HCT116 (cell line): ENCODE data around the gene RPL35. TPM values are rescaled to one million over a fixed set of nuclear protein-coding genes. Genes with fewer than 3 reads are reported as not detected.

Experiments used
- ATAC-seq: fragments of 200-7000 bp; cut with Tn5 transposase; 2 replicates; pipeline ENCODE4 v1.9.1; 2020; ENCODE audit warnings: mild to moderate bottlenecking, moderate library complexity
- BruUV-seq: library from RNA; stranded (reverse); fragments of 400-500 nt; replicated peaks from 2 replicates; lab custom pipeline; 2021; lab: Mats Ljungman, UMichigan
- CTCF ChIA-PET: fragments of 300-600 bp; sonication (Branson Sonifier 250); formaldehyde crosslinking; loops from one replicate; lab custom pipeline; 2021; ENCODE audit warnings: antibody characterized with exemption; lab: Charles Lee
- POLR2A ChIA-PET: fragments of 300-600, 350-600 bp; sonication (Branson Sonifier 250); formaldehyde crosslinking; loops from one replicate; lab custom pipeline; 2021; ENCODE audit warnings: antibody characterized with exemption; lab: Charles Lee
- RAD21 ChIA-PET, 2 experiments: fragments of 300-600 bp; sonication (Branson Sonifier 250); formaldehyde crosslinking; loops; one replicate each; lab custom pipeline; 2023; ENCODE audit warnings: low total read pairs in 2 of 2; ENCODE audit not compliant: uncharacterized antibody in 2 of 2, unreplicated experiment in 2 of 2, low non-redundant PET in 1 of 2; lab: Charles Lee
- DNase-seq: peaks from one replicate; pipeline ENCODE4 v3.0.0-alpha.2; 2010; ENCODE audit warnings: low read depth, low spot score
- H2AFZ ChIP-seq: fragments of 200-600 bp; shearing (Covaris generic), sonication (generic); 2 replicates; pipeline ENCODE4 v1.6.1; 2017; ENCODE audit warnings: low read depth, mixed run types, mixed read lengths, antibody characterized with exemption, low read length; ENCODE audit not compliant: poor library complexity, severe bottlenecking
- H3K27ac ChIP-seq: 2 replicates; pipeline ENCODE4 v1.5.1; 2012; ENCODE audit warnings: low read depth, low read length
- H3K27me3 ChIP-seq: fragments of 200-600 bp; sonication (generic); 2 replicates; pipeline ENCODE4 v1.6.1; 2016; ENCODE audit warnings: mixed run types, low read length, mixed read lengths; ENCODE audit not compliant: insufficient read depth
- H3K36me3 ChIP-seq, 2 experiments: fragments of 200-500 bp in 1 of 2; fragments of 200-600 bp in 1 of 2; sonication (Bioruptor generic) in 1 of 2; sonication (generic) in 1 of 2; 2 replicates each; pipeline versions ENCODE4 v1.5.1 to v1.6.1; 2014 to 2016; ENCODE audit warnings: low read length in 2 of 2, inconsistent platforms in 1 of 2, mixed read lengths in 1 of 2, mixed run types in 1 of 2; ENCODE audit not compliant: insufficient read depth in 2 of 2, control insufficient read depth in 1 of 2
- H3K4me1 ChIP-seq, 2 experiments: fragments of 200-600 bp in 1 of 2; sonication (generic) in 1 of 2; 2 replicates each; pipeline versions ENCODE4 v1.5.1 to v1.6.1; 2012 to 2017; ENCODE audit warnings: low read length in 2 of 2, inconsistent platforms in 1 of 2, mild to moderate bottlenecking in 1 of 2, mixed read lengths in 1 of 2, mixed run types in 1 of 2, moderate library complexity in 1 of 2; ENCODE audit not compliant: insufficient read depth in 2 of 2, control insufficient read depth in 1 of 2
- H3K4me2 ChIP-seq: fragments of 200-600 bp; sonication (generic); 2 replicates; pipeline ENCODE4 v1.6.1; 2017; ENCODE audit warnings: mixed run types, low read length, mixed read lengths
- H3K4me3 ChIP-seq, 2 experiments: fragments of 200-600 bp in 1 of 2; sonication (generic) in 1 of 2; replicated peaks in 1 of 2; 2 replicates each; pipeline ENCODE4 v1.5.1; 2011 to 2016; ENCODE audit warnings: low read length in 2 of 2, control low read depth in 1 of 2, low read depth in 1 of 2, mild to moderate bottlenecking in 1 of 2, mixed read lengths in 1 of 2, mixed run types in 1 of 2
- H3K79me2 ChIP-seq: fragments of 200-600 bp; sonication (generic); 2 replicates; pipeline ENCODE4 v1.6.1; 2017; ENCODE audit warnings: mild to moderate bottlenecking, mixed run types, low read length, moderate library complexity, mixed read lengths; ENCODE audit not compliant: insufficient read depth
- H3K9ac ChIP-seq: fragments of 200-600 bp; sonication (generic); 2 replicates; pipeline ENCODE4 v1.6.1; 2016; ENCODE audit warnings: low read length, mixed read lengths
- H3K9me2 ChIP-seq: fragments of 200-600 bp; sonication (generic), shearing (Covaris generic); 2 replicates; pipeline ENCODE4 v1.6.1; 2017; ENCODE audit warnings: mixed run types, mild to moderate bottlenecking, moderate library complexity; ENCODE audit not compliant: insufficient read depth
- H3K9me3 ChIP-seq, 2 experiments: fragments of 200-500 bp in 1 of 2; fragments of 200-600 bp in 1 of 2; sonication (Bioruptor generic) in 1 of 2; sonication (generic) in 1 of 2; 2 replicates each; pipeline ENCODE4 v1.6.1; 2014 to 2017; ENCODE audit warnings: low read length in 2 of 2, mixed read lengths in 2 of 2, inconsistent platforms in 1 of 2, low read depth in 1 of 2, mild to moderate bottlenecking in 1 of 2, mixed run types in 1 of 2, moderate library complexity in 1 of 2; ENCODE audit not compliant: control insufficient read depth in 1 of 2, insufficient read depth in 1 of 2
- H4K20me1 ChIP-seq: fragments of 200-600 bp; sonication (generic), shearing (Covaris generic); 2 replicates; pipeline ENCODE4 v1.6.1; 2017; ENCODE audit warnings: mixed run types, mild to moderate bottlenecking, moderate library complexity; ENCODE audit not compliant: insufficient read depth
- ATF3 ChIP-seq: IDR thresholded peaks from 2 replicates; pipeline ENCODE4 v1.6.1; 2012
- CBX3 ChIP-seq: IDR thresholded peaks from 2 replicates; pipeline ENCODE4 v1.6.1; 2012; ENCODE audit warnings: low read depth
- CTCF ChIP-seq, 3 experiments: fragments of 200-600 bp in 1 of 3; sonication (generic) in 1 of 3; IDR thresholded peaks in 2 of 3; conservative IDR thresholded peaks in 1 of 3; 2 replicates each; pipeline ENCODE4 v1.5.1; 2012 to 2017; ENCODE audit warnings: low read depth in 2 of 3, low read length in 2 of 3, antibody characterized with exemption in 1 of 3, borderline replicate concordance in 1 of 3, control low read depth in 1 of 3, mild to moderate bottlenecking in 1 of 3, mixed read lengths in 1 of 3, mixed run types in 1 of 3, moderate library complexity in 1 of 3; ENCODE audit not compliant: insufficient read depth in 1 of 3
- EZH2phosphoT487 ChIP-seq: fragments of 200-600 bp; IDR thresholded peaks from 2 replicates; pipeline ENCODE4 v1.6.1; 2018; ENCODE audit warnings: antibody characterized with exemption, borderline replicate concordance
- FOSL1 ChIP-seq: IDR thresholded peaks from 2 replicates; pipeline ENCODE4 v1.6.1; 2012; ENCODE audit warnings: low read depth
- POLR2A ChIP-seq: IDR thresholded peaks from 2 replicates; pipeline ENCODE4 v1.7.0; 2011; ENCODE audit warnings: borderline replicate concordance; ENCODE audit not compliant: insufficient read depth, insufficient read length; ENCODE audit errors: extremely low read depth
- RAD21 ChIP-seq: IDR thresholded peaks from 2 replicates; pipeline ENCODE4 v1.6.1; 2012; ENCODE audit warnings: low read depth, mild to moderate bottlenecking
- REST ChIP-seq: IDR thresholded peaks from 2 replicates; pipeline ENCODE4 v1.6.1; 2012; ENCODE audit warnings: low read depth
- SP1 ChIP-seq: IDR thresholded peaks from 2 replicates; pipeline ENCODE4 v1.6.1; 2012; ENCODE audit warnings: low read depth
- SRF ChIP-seq: IDR thresholded peaks from 2 replicates; pipeline ENCODE4 v1.6.1; 2012; ENCODE audit warnings: low read depth
- TCF7L2 ChIP-seq: IDR thresholded peaks from 2 replicates; pipeline ENCODE4 v1.7.0; 2011; ENCODE audit warnings: borderline replicate concordance, inconsistent platforms; ENCODE audit not compliant: insufficient read depth, insufficient read length; ENCODE audit errors: extremely low read depth
- YY1 ChIP-seq: IDR thresholded peaks from 2 replicates; pipeline ENCODE4 v1.6.1; 2011; ENCODE audit warnings: low read length, low read depth, moderate library complexity, mild to moderate bottlenecking; ENCODE audit not compliant: insufficient replicate concordance; ENCODE audit errors: extremely low read depth
- ZBTB33 ChIP-seq: IDR thresholded peaks from 2 replicates; pipeline ENCODE4 v1.6.1; 2011; ENCODE audit warnings: mild to moderate bottlenecking, low read length, moderate library complexity; ENCODE audit not compliant: insufficient replicate concordance; ENCODE audit errors: extremely low read depth
- ZNF274 ChIP-seq: fragments of 200-500 bp; sonication (Bioruptor generic); IDR thresholded peaks from 2 replicates; pipeline ENCODE4 v1.6.1; 2014; ENCODE audit warnings: mild to moderate bottlenecking, low read depth, low read length, inconsistent platforms
- intact Hi-C: fragments of 100-400 bp; cut with micrococcal nuclease; formaldehyde crosslinking; loops from 2 replicates; pipeline ENCODE4 v1.10.0; 2022
- total RNA-seq: library from RNA; stranded (reverse); gene quantifications from one replicate; pipeline ENCODE4 v1.2.1, GENCODE V29; 2021; ENCODE audit not compliant: unreplicated experiment

RPL35 gene
- total RNA-seq, 1 experiment from 2014 or later, result 1,754 TPM

- H3K9ac ChIP-seq, result peak overlapping the region; percentile 75; the same call in 1 of the 2 replicates
- ChIA-PET CTCF (interaction anchor here (1.8 to 2.6 kb wide), 2 partner anchors 27 to 41 kb away, joined by 5 to 15 read pairs; no protein-coding TSS in a partner anchor), POLR2A (interaction anchor here (1.7 kb wide), 1 partner anchor 20 kb away, joined by 5 read pairs; no protein-coding TSS in a partner anchor)
Observed at GRCh38 chr9:124813041-124813440, 48.7 kb downstream of the RPL35 start.

More at GRCh38 chr9:124813041-124813440, 48.7 kb downstream of the RPL35 start:
- H3K9me3 ChIP-seq, result no peaks in the 10 kb centered on the region
- peak overlapping the region; percentile 91 for H3K27ac ChIP-seq
- no peaks in the 10 kb centered on the region for H3K27me3 ChIP-seq
- H2AFZ ChIP-seq, result no peak overlapping the region
- no peak for DNase-seq
- peak overlapping the region; percentile 98 for H3K4me2 ChIP-seq
- no TSS peak for BruUV-seq
- RAD21 ChIA-PET, result no interaction called here
- peaks cover 48 to 65% of the 10 kb centered on the region in 2 experiments for H3K4me1 ChIP-seq
- H3K9me2 ChIP-seq, result no peaks in the 10 kb centered on the region
- no peak overlapping the region for H3K4me3 ChIP-seq
- H4K20me1 ChIP-seq, result no peaks in the 10 kb centered on the region
- no peaks in the 10 kb centered on the region for H3K79me2 ChIP-seq
- no peak for ATAC-seq
- no peak for TF ChIP-seq ATF3
- TF ChIP-seq EZH2phosphoT487, result no peak
- TF ChIP-seq CTCF (IDR thresholded peaks at IDR 0.05 in 2 of 3, conservative IDR thresholded peaks at IDR 0.05 in 1 of 3; ENCODE audit: borderline replicate concordance in 1 of 3, insufficient read depth in 1 of 3, low read depth in 2 of 3, low read length in 2 of 3), result no peak
- TF ChIP-seq ZNF274, result no peak
- TF ChIP-seq REST, result no peak
- TF ChIP-seq CBX3, result no peak
- TF ChIP-seq SRF, result no peak
- no peak for TF ChIP-seq RAD21
- no peak for TF ChIP-seq POLR2A
- TF ChIP-seq FOSL1, result no peak
- no peak for TF ChIP-seq TCF7L2
- TF ChIP-seq YY1, result no peak
- no peak for TF ChIP-seq SP1
- no peak for TF ChIP-seq ZBTB33
- no peaks in the 10 kb centered on the region for H3K36me3 ChIP-seq
- intact Hi-C loops, result loop anchor here (2.0 kb wide), 1 partner anchor 40 kb away; the partner anchor contains the start of gene WDR38
